ENCODE results near the gene CBFA2T2. TPM values are rescaled to one million over a fixed set of nuclear protein-coding genes. Genes with fewer than 3 reads are reported as not detected.

Gene CBFA2T2
- total and polyA plus RNA-seq, 2 donors from 2014 or later = 5.5 to 17.3 TPM

GRCh38 chr20:33470457-33470856, 19.4 kb upstream of the CBFA2T2 start:
- Histone ChIP-seq H3K27me3 (ENCODE audit: control insufficient read depth, insufficient read depth, low read length) (no peaks in the 10 kb centered on the region), H3K9ac (ENCODE audit: low read length in 3 of 3) (no peak overlapping the region), H3K4me1 (ENCODE audit: control insufficient read depth in 2 of 3, insufficient read depth in 2 of 3, low read depth in 1 of 3, low read length in 3 of 3) (no peaks in the 10 kb centered on the region), H3K9me3 (ENCODE audit: control insufficient read depth in 2 of 3, insufficient read depth in 1 of 3, low read length in 3 of 3) (no peaks in the 10 kb centered on the region), H3K27ac (ENCODE audit: low read depth in 2 of 2, low read length in 2 of 2) (no peak overlapping the region), H3K36me3 (ENCODE audit: control insufficient read depth in 2 of 3, insufficient read depth in 3 of 3, low read length in 3 of 3) (no peaks in the 10 kb centered on the region), H3K4me3 (ENCODE audit: low read length in 3 of 3) (no peak overlapping the region)
- TF ChIP-seq CTCF (IDR thresholded peaks at IDR 0.05; ENCODE audit: borderline replicate concordance, extremely low read depth, insufficient read depth) = no peak
- intact Hi-C loops (cut with DNase I) = no loop called here
- FAIRE-seq (no peak), DNase-seq (no peak)

- intact Hi-C loops (cut with DNase I) = no loop called here
- Histone ChIP-seq H3K36me3 (ENCODE audit: control insufficient read depth in 2 of 3, insufficient read depth in 3 of 3, low read length in 3 of 3) (no peaks in the 10 kb centered on the region), H3K4me3 (ENCODE audit: low read length in 3 of 3) (no peak overlapping the region), H3K27ac (ENCODE audit: low read depth in 2 of 2, low read length in 2 of 2) (no peak overlapping the region), H3K4me1 (ENCODE audit: control insufficient read depth in 2 of 3, insufficient read depth in 2 of 3, low read depth in 1 of 3, low read length in 3 of 3) (no peaks in the 10 kb centered on the region), H3K9me3 (ENCODE audit: control insufficient read depth in 2 of 3, insufficient read depth in 1 of 3, low read length in 3 of 3) (no peaks in the 10 kb centered on the region), H3K27me3 (ENCODE audit: control insufficient read depth, insufficient read depth, low read length) (no peaks in the 10 kb centered on the region), H3K9ac (ENCODE audit: low read length in 3 of 3) (no peak overlapping the region)
- TF ChIP-seq CTCF (IDR thresholded peaks at IDR 0.05; ENCODE audit: borderline replicate concordance, extremely low read depth, insufficient read depth) = no peak
- FAIRE-seq = no peak
- no peak for DNase-seq
These were observed 19.0 kb upstream of the CBFA2T2 start for GRCh38 chr20:33470866-33471265.

GRCh38 chr20:33472868-33473435, 16.9 kb upstream of the CBFA2T2 start:
- H3K9me3 ChIP-seq (ENCODE audit: control insufficient read depth in 2 of 3, insufficient read depth in 1 of 3, low read length in 3 of 3) = no peaks in the 10 kb centered on the region
- no peak overlapping the region for H3K4me3 ChIP-seq (ENCODE audit: low read length in 3 of 3)
- H3K27me3 ChIP-seq (ENCODE audit: control insufficient read depth, insufficient read depth, low read length) = no peaks in the 10 kb centered on the region
- H3K36me3 ChIP-seq (ENCODE audit: control insufficient read depth in 2 of 3, insufficient read depth in 3 of 3, low read length in 3 of 3) = no peaks in the 10 kb centered on the region
- intact Hi-C loops (cut with DNase I) = no loop called here
- DNase-seq (peak in 1 of 5 donors; percentile 4), FAIRE-seq (no peak)
- H3K9ac ChIP-seq (ENCODE audit: low read length in 3 of 3) = no peak overlapping the region
- no peak for TF ChIP-seq CTCF (IDR thresholded peaks at IDR 0.05; ENCODE audit: borderline replicate concordance, extremely low read depth, insufficient read depth)
- no peak overlapping the region for H3K27ac ChIP-seq (ENCODE audit: low read depth in 2 of 2, low read length in 2 of 2)
- no peaks in the 10 kb centered on the region for H3K4me1 ChIP-seq (ENCODE audit: control insufficient read depth in 2 of 3, insufficient read depth in 2 of 3, low read depth in 1 of 3, low read length in 3 of 3)

All from kidney (tissue), 14 donors.